Common myeloid progenitor, CD34-positive (primary cell): ENCODE results near the gene PITPNB.

ENCODE experiments used
- CTCF ChIA-PET: fragments of 350-600 bp; sonication (Branson Sonifier 250); formaldehyde crosslinking; loops from one replicate; lab custom pipeline; 2021; ENCODE audit warnings: antibody characterized with exemption; lab: Charles Lee
- POLR2A ChIA-PET: fragments of 350-600 bp; sonication (Branson Sonifier 250); formaldehyde crosslinking; loops from one replicate; lab custom pipeline; 2021; ENCODE audit warnings: antibody characterized with exemption; lab: Charles Lee
- DNase-seq, 3 donors: peaks; one replicate each; pipeline versions ENCODE4 v3.0.0 to v3.0.0-alpha.2; 2013
- H3K27ac ChIP-seq, 2 experiments: 1 replicate in 1 of 2; 2 replicates in 1 of 2; pipeline ENCODE4 v1.7.0; 2013; ENCODE audit warnings: inconsistent platforms in 2 of 2, low read length in 2 of 2, mild to moderate bottlenecking in 2 of 2, low read depth in 1 of 2, moderate library complexity in 1 of 2; ENCODE audit not compliant: severe bottlenecking in 2 of 2, insufficient read depth in 1 of 2, poor library complexity in 1 of 2
- H3K27me3 ChIP-seq, 5 experiments: replicated peaks in 2 of 5; 1 replicate in 3 of 5; 2 replicates in 2 of 5; pipeline versions ENCODE4 v1.6.1 to v1.7.0; 2013; ENCODE audit warnings: low read length in 4 of 5, mild to moderate bottlenecking in 2 of 5, moderate library complexity in 2 of 5, inconsistent platforms in 1 of 5; ENCODE audit not compliant: insufficient read depth in 5 of 5, control insufficient read depth in 4 of 5
- H3K36me3 ChIP-seq, 4 experiments: 1 replicate in 2 of 4; 2 replicates in 2 of 4; pipeline versions ENCODE4 v1.6.1 to v1.7.0; 2013; ENCODE audit warnings: low read length in 3 of 4, control low read depth in 1 of 4, mild to moderate bottlenecking in 1 of 4; ENCODE audit not compliant: control insufficient read depth in 4 of 4, insufficient read depth in 4 of 4
- H3K4me1 ChIP-seq, 4 experiments: 1 replicate in 3 of 4; 2 replicates in 1 of 4; pipeline versions ENCODE4 v1.6.1 to v1.7.1; 2013; ENCODE audit warnings: low read length in 3 of 4, mild to moderate bottlenecking in 3 of 4, control low read depth in 1 of 4, inconsistent platforms in 1 of 4, moderate library complexity in 1 of 4; ENCODE audit not compliant: control insufficient read depth in 4 of 4, insufficient read depth in 4 of 4; ENCODE audit errors: control extremely low read depth in 1 of 4
- H3K4me3 ChIP-seq, 7 experiments: 1 replicate in 4 of 7; 2 replicates in 3 of 7; pipeline versions ENCODE4 v1.5.1 to v1.7.0; 2013; ENCODE audit warnings: mild to moderate bottlenecking in 7 of 7, low read length in 6 of 7, moderate library complexity in 6 of 7, inconsistent platforms in 2 of 7, low read depth in 2 of 7, control low read depth in 1 of 7; ENCODE audit not compliant: insufficient read depth in 4 of 7, control insufficient read depth in 1 of 7; ENCODE audit errors: extremely low read depth in 1 of 7
- H3K9me3 ChIP-seq, 5 experiments: 1 replicate in 4 of 5; 2 replicates in 1 of 5; pipeline versions ENCODE4 v1.6.1 to v1.7.1; 2013; ENCODE audit warnings: low read length in 4 of 5, mild to moderate bottlenecking in 2 of 5, inconsistent platforms in 1 of 5, low read depth in 1 of 5, moderate library complexity in 1 of 5; ENCODE audit not compliant: control insufficient read depth in 4 of 5, insufficient read depth in 2 of 5; ENCODE audit errors: control extremely low read depth in 1 of 5
- WGBS: methylation state at CpG from one replicate; pipeline ENCODE4 v1.1.5; 2013; ENCODE audit not compliant: insufficient coverage; 5-methylcytosine and 5-hydroxymethylcytosine counted together

The PITPNB gene

DNA sequence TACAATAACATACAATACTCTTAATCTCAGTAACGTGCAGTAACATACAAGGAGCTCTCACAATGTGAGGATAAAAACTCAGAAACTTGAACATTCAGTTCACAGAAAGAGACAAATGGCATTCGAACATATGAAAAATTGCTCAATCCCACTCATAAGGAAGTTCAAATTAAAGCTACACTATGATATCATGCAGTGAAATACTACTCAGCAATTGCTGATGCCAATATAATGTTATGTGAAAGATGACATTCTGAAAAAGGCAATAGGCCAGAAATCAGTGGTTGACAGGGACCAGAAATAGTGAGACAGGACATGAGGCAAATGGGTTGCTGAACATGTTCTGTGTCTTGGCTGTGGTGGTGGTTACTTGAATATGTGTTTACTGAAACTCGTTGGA lies 33.7 kb upstream of the PITPNB start:
- CTCF ChIA-PET: no interaction called here
- no peak for DNase-seq
- Histone ChIP-seq H3K36me3 (no peaks in the 10 kb centered on the region), H3K4me1 (no peaks in the 10 kb centered on the region), H3K27ac (no peak overlapping the region), H3K4me3 (no peak overlapping the region), H3K27me3 (no peaks in the 10 kb centered on the region), H3K9me3 (no peaks in the 10 kb centered on the region)
- 100% methylated on average over 1 of the region's 3 CpGs for WGBS
- POLR2A ChIA-PET: no interaction called here

DNA sequence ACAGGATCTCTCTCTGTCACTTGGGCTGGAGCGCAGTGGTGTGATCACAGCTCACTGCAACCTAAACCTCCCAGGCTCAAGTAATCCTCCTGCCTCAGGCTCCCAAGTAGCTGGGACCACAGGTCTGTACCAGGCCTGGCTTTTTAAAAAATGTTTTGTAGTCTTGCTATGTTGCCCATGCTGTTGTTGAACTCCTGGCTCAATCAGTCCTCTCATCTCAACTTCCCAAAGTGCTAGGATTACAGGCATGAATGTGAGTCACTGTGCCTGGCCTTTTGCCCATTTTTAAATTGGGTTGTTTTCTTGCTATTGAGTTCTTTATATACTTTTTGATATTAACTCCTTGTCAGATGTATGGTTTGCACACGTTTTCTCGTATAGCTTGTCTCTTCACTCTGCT lies 33.0 kb upstream of the PITPNB start:
- 100% methylated on average over 1 of the region's 3 CpGs for WGBS
- POLR2A ChIA-PET: interaction anchor here (1.0 kb wide), 1 partner anchor 18 kb away, joined by 3 read pairs; no protein-coding TSS in a partner anchor
- Histone ChIP-seq H3K27ac (no peak overlapping the region), H3K4me1 (no peaks in the 10 kb centered on the region), H3K9me3 (no peaks in the 10 kb centered on the region), H3K36me3 (no peaks in the 10 kb centered on the region), H3K4me3 (no peak overlapping the region), H3K27me3 (no peaks in the 10 kb centered on the region)
- CTCF ChIA-PET: no interaction called here
- DNase-seq: peak; percentile 1 to 25 (median 20)

DNA sequence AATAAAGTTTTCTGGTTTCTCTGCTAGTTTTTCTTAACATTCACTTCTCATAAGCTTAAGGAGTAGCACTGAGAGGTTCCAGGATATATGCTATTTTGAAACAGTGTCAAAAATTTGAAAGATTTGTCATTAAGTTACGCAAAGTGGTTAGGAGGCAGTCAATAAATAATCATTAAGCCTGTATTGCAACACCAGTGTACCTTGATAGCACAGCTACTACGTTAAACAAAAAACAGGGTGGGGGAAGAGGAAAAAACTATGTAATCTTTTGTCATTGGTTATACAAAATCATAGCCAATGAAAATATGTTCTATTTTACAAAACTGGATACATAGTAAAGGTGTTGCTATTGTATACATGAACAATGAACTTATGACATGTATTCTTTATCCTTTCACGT lies 30.4 kb upstream of the PITPNB start:
- Histone ChIP-seq H3K4me3 (no peak overlapping the region), H3K27ac (no peak overlapping the region), H3K36me3 (no peaks in the 10 kb centered on the region), H3K4me1 (no peaks in the 10 kb centered on the region), H3K27me3 (no peaks in the 10 kb centered on the region), H3K9me3 (no peaks in the 10 kb centered on the region)
- POLR2A ChIA-PET: no interaction called here
- DNase-seq: no peak
- no CpG with 5 or more reads among the region's 3 CpGs for WGBS
- CTCF ChIA-PET: interaction anchor here (1.1 to 1.8 kb wide), 2 partner anchors 15 to 66 kb away, joined by 3 to 4 read pairs; no protein-coding TSS in a partner anchor

DNA sequence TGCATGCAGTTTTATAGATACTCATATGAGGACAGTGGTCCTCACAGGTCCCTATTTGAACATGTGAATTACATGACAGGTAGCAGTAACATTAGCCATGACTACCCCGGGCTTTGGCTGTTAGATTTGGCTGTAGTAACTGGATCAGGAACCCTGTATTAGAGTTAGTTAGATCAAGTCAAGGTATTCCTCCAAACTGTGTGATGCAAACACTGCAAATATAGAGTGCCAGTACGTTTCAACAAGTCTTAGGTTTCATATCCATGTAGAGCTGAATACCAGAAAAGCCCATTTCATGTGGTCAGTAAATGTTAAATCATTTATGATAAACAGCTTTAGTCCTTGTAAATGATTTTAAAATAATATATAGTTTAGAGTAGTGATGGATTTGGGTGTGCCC lies 29.5 kb upstream of the PITPNB start:
- Histone ChIP-seq H3K27me3 (no peaks in the 10 kb centered on the region), H3K4me1 (no peaks in the 10 kb centered on the region), H3K4me3 (no peak overlapping the region), H3K9me3 (no peaks in the 10 kb centered on the region), H3K27ac (no peak overlapping the region), H3K36me3 (no peaks in the 10 kb centered on the region)
- no peak for DNase-seq
- POLR2A ChIA-PET: no interaction called here
- WGBS: 100% methylated on average over 1 of the region's 2 CpGs
- CTCF ChIA-PET: interaction anchor here (1.1 to 1.8 kb wide), 2 partner anchors 14 to 65 kb away, joined by 3 to 4 read pairs; no protein-coding TSS in a partner anchor

DNA sequence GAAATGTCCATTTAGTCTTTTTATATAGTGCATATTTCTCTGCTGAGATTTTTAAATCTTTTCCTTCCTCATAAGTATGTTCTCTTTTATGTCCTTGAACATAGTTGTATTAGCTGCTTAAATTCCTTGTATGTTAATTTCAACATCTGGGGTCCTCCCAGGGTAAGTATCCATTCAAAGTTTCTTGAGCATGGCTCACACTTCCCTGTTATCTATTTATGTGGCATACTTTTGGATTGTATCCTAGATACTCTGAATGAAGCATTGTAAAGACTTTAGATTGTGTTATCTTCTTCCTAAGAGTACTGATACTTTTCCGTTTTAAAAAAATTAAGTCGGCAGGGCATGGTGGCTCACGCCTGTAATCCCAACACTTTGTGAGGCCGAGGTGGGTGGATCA lies 28.4 kb upstream of the PITPNB start:
- WGBS: 100% methylated on average over 4 of the region's 4 CpGs
- H3K4me3 ChIP-seq: no peak overlapping the region

DNA sequence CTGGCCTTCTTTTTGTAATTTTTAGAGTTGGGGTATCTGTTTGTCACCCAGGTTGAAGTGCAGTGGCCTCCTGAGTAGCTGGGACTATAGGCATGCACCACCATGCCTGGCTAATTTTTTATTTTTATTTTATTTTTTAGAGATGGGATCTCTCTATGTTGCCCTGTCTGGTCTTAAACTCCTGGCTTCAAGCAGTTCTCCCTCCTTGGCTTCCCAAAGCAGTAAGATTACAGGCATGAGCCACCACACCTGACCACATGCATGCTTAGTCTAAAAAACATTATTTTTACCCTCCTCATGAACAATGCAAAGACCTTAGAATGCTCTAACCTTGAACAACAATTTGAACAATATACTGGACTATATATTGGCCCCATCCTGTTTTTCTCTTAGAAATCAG lies 22.1 kb upstream of the PITPNB start:
- ChIA-PET POLR2A (no interaction called here), CTCF (no interaction called here)
- H3K36me3 ChIP-seq: peaks cover 0 to 3% (median 1%) of the 10 kb centered on the region in 4 experiments
- H3K4me3 ChIP-seq: no peak overlapping the region
- no peak for DNase-seq
- no peaks in the 10 kb centered on the region for H3K9me3 ChIP-seq
- no peak overlapping the region for H3K27ac ChIP-seq
- H3K27me3 ChIP-seq: no peaks in the 10 kb centered on the region
- no peaks in the 10 kb centered on the region for H3K4me1 ChIP-seq

More for the DNA sequence above, 28.4 kb upstream of the PITPNB start:
- Histone ChIP-seq H3K36me3 (no peaks in the 10 kb centered on the region), H3K27me3 (no peaks in the 10 kb centered on the region), H3K4me1 (no peaks in the 10 kb centered on the region), H3K27ac (no peak overlapping the region), H3K9me3 (no peaks in the 10 kb centered on the region)
- ChIA-PET POLR2A (no interaction called here), CTCF (no interaction called here)
- no peak for DNase-seq

DNA sequence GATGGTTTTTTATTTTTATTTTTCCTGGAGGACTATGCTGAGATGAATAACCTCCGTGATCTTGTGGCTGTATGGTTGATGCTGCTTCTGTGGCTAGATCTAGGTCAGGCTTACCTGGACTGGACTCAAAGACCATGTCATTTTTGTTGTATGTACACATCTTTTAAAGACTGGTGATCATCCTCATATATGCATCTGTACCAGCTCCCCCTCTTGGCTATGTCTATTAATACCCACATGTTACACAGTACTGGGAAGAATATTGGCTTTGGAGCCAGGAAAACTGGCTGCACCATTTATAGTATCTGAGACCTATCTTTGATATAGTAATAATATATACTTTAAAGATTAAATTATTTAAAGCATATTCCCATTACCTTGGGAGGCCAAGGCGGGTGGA lies 18.4 kb upstream of the PITPNB start:
- H3K4me1 ChIP-seq: no peaks in the 10 kb centered on the region
- peaks cover 0 to 3% (median 1%) of the 10 kb centered on the region in 4 experiments for H3K36me3 ChIP-seq
- H3K9me3 ChIP-seq: no peaks in the 10 kb centered on the region
- no peaks in the 10 kb centered on the region for H3K27me3 ChIP-seq
- no peak overlapping the region for H3K27ac ChIP-seq
- H3K4me3 ChIP-seq: no peak overlapping the region
- 80% methylated on average over 1 of the region's 2 CpGs for WGBS
- DNase-seq: no peak
- ChIA-PET CTCF (interaction anchor here (0.7 kb wide), 1 partner anchor 51 kb away, joined by 4 read pairs; no protein-coding TSS in a partner anchor), POLR2A (no interaction called here)
